OCI-LY3 (cell line): ENCODE results near the gene TUBG1.

Experiments
- CTCF ChIP-seq: fragments of 200-600, 300-600 bp; sonication (generic); IDR thresholded peaks from 2 replicates; pipeline ENCODE4 v1.5.1; 2014; ENCODE audit warnings: antibody characterized with exemption, low read length, low read depth
- EZH2phosphoT487 ChIP-seq: fragments of 200-600 bp; shearing (Covaris generic); IDR thresholded peaks from 2 replicates; pipeline ENCODE4 v1.6.1; 2018; ENCODE audit warnings: antibody characterized with exemption, mixed run types, low read depth

GRCh38 chr17:42608305-42609181, 940 bp upstream of the TUBG1 start:
- TF ChIP-seq CTCF, result no peak
- TF ChIP-seq EZH2phosphoT487, result no peak
